Measurements from ENCODE around the gene MPPED1.

MPPED1 gene

GRCh38 chr22:43365715-43366440 lies 45.9 kb upstream of the MPPED1 start:
- Histone ChIP-seq H4K91ac (ENCODE audit: low read length) (no peak overlapping the region), H4K8ac (ENCODE audit: low read length) (no peak overlapping the region), H2BK15ac (ENCODE audit: low read depth, poor library complexity, severe bottlenecking) (no peak overlapping the region), H3K23ac (ENCODE audit: low read length in 2 of 2) (no peak overlapping the region), H2BK12ac (ENCODE audit: low read length in 2 of 2) (no peak overlapping the region), H3K4ac (ENCODE audit: low read depth in 1 of 2, low read length in 2 of 2) (no peak overlapping the region), H3K36me3 (ENCODE audit: control insufficient read depth in 1 of 2, insufficient read depth in 2 of 2, low read depth in 1 of 2, low read length in 2 of 2) (no peaks in the 10 kb centered on the region), H3K14ac (ENCODE audit: low read length in 2 of 2) (no peak overlapping the region), H3K9me3 (ENCODE audit: control insufficient read depth, low read length) (no peaks in the 10 kb centered on the region), H2BK5ac (ENCODE audit: low read depth, low read length, poor library complexity, severe bottlenecking) (no peak overlapping the region), H3K9ac (ENCODE audit: low read length) (no peak overlapping the region), H3K4me2 (ENCODE audit: low read length, poor library complexity, severe bottlenecking) (no peak overlapping the region), H3K4me1 (ENCODE audit: control insufficient read depth, insufficient read depth, low read depth, low read length) (peaks cover 1% of the 10 kb centered on the region), H3K79me1 (replicated peaks; ENCODE audit: low read length, poor library complexity, severe bottlenecking) (no peaks in the 10 kb centered on the region), H2AK5ac (ENCODE audit: low read length, severe bottlenecking) (no peak overlapping the region), H2BK120ac (ENCODE audit: low read depth, low read length) (no peak overlapping the region), H3K27ac (ENCODE audit: low read length, poor library complexity, severe bottlenecking) (no peak overlapping the region), H3K4me3 (ENCODE audit: insufficient read depth in 1 of 2, low read depth in 1 of 2, low read length in 2 of 2) (no peak overlapping the region), H2AFZ (ENCODE audit: low read depth, low read length) (no peak overlapping the region), H3K18ac (ENCODE audit: low read depth in 1 of 2, low read length in 2 of 2) (no peak overlapping the region), H3K27me3 (ENCODE audit: control insufficient read depth in 1 of 2, insufficient read depth in 1 of 2, low read length in 2 of 2) (peaks cover 27 to 76% of the 10 kb centered on the region in 2 experiments)
- 74% methylated on average over 4 of the region's 6 CpGs for WGBS
- no peak for DNase-seq

DNA sequence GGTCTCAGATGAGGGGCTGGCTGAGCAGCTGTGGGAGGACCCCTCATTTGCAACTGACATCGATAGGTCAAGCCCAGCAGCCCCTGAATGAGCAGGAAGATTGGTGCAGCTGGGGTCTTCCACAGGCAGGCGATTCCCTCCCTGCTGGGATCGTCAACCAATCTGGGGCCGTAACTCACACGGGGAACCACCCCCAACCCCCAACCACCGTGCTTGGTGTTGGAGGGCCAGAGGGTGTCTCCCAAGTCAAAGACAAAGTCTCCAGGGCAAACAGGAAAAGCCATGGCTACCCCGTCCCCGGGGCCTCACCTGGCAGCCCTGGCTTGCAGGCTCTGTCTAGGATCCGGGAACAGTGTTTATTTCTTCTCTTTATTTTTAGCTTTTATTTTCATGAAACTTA lies 41.8 kb upstream of the MPPED1 start:
- no peak overlapping the region for H3K27ac ChIP-seq (ENCODE audit: low read length, poor library complexity, severe bottlenecking)
- H3K4me1 ChIP-seq (ENCODE audit: control insufficient read depth, insufficient read depth, low read depth, low read length) = no peaks in the 10 kb centered on the region

DNA sequence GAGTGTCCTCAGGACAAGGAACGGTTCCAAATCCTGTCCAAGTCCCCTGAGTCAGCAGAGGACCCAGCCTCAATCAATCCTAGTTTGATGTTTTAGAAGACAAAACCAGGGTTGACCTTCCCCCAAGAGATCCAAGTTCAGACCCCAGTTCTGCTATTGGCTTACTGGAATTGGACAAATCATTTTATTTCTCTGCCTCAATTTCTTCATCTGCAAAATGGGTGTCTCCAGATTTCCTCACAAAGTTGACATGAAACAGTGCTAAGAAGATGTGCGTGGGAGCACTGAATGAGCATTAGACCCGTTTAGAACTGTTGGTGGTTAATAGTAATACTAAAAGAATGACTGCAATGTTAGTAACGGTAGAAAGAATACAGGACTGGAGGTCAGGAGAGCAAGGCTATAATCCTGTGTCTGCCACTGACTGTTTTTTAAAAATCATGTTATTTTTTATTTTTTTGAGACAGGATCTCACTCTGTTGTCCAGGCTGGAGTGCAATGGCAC lies 35.8 kb upstream of the MPPED1 start:
- Histone ChIP-seq H3K79me1 (replicated peaks; ENCODE audit: low read length, poor library complexity, severe bottlenecking) (no peaks in the 10 kb centered on the region), H3K23ac (ENCODE audit: low read length in 2 of 2) (no peak overlapping the region), H3K36me3 (ENCODE audit: control insufficient read depth in 1 of 2, insufficient read depth in 2 of 2, low read depth in 1 of 2, low read length in 2 of 2) (no peaks in the 10 kb centered on the region), H4K91ac (ENCODE audit: low read length) (no peak overlapping the region), H3K4me1 (ENCODE audit: control insufficient read depth, insufficient read depth, low read depth, low read length) (no peaks in the 10 kb centered on the region), H2BK12ac (ENCODE audit: low read length in 2 of 2) (no peak overlapping the region), H2AK5ac (ENCODE audit: low read length, severe bottlenecking) (no peak overlapping the region), H3K9ac (ENCODE audit: low read length) (no peak overlapping the region), H2BK5ac (ENCODE audit: low read depth, low read length, poor library complexity, severe bottlenecking) (no peak overlapping the region), H4K8ac (ENCODE audit: low read length) (no peak overlapping the region), H3K4me3 (ENCODE audit: insufficient read depth in 1 of 2, low read depth in 1 of 2, low read length in 2 of 2) (no peak overlapping the region), H3K14ac (ENCODE audit: low read length in 2 of 2) (no peak overlapping the region), H2BK15ac (ENCODE audit: low read depth, poor library complexity, severe bottlenecking) (no peak overlapping the region), H3K4me2 (ENCODE audit: low read length, poor library complexity, severe bottlenecking) (no peak overlapping the region), H3K18ac (ENCODE audit: low read depth in 1 of 2, low read length in 2 of 2) (no peak overlapping the region), H3K9me3 (ENCODE audit: control insufficient read depth, low read length) (peaks cover 9% of the 10 kb centered on the region), H2AFZ (ENCODE audit: low read depth, low read length) (no peak overlapping the region), H3K27me3 (ENCODE audit: control insufficient read depth in 1 of 2, insufficient read depth in 1 of 2, low read length in 2 of 2) (peaks cover 16 to 65% of the 10 kb centered on the region in 2 experiments), H3K4ac (ENCODE audit: low read depth in 1 of 2, low read length in 2 of 2) (no peak overlapping the region), H3K27ac (ENCODE audit: low read length, poor library complexity, severe bottlenecking) (no peak overlapping the region), H2BK120ac (ENCODE audit: low read depth, low read length) (no peak overlapping the region)
- WGBS = 58% methylated on average over 4 of the region's 4 CpGs
- DNase-seq = peak; percentile 51

More for the DNA sequence above, 41.8 kb upstream of the MPPED1 start:
- Histone ChIP-seq H2BK12ac (ENCODE audit: low read length in 2 of 2) (no peak overlapping the region), H3K23ac (ENCODE audit: low read length in 2 of 2) (no peak overlapping the region), H4K91ac (ENCODE audit: low read length) (no peak overlapping the region), H2BK15ac (ENCODE audit: low read depth, poor library complexity, severe bottlenecking) (no peak overlapping the region), H3K36me3 (ENCODE audit: control insufficient read depth in 1 of 2, insufficient read depth in 2 of 2, low read depth in 1 of 2, low read length in 2 of 2) (no peaks in the 10 kb centered on the region), H2AFZ (ENCODE audit: low read depth, low read length) (no peak overlapping the region), H3K18ac (ENCODE audit: low read depth in 1 of 2, low read length in 2 of 2) (no peak overlapping the region), H4K8ac (ENCODE audit: low read length) (no peak overlapping the region), H2AK5ac (ENCODE audit: low read length, severe bottlenecking) (no peak overlapping the region), H3K4me3 (ENCODE audit: insufficient read depth in 1 of 2, low read depth in 1 of 2, low read length in 2 of 2) (no peak overlapping the region), H3K9ac (ENCODE audit: low read length) (no peak overlapping the region), H2BK120ac (ENCODE audit: low read depth, low read length) (no peak overlapping the region), H2BK5ac (ENCODE audit: low read depth, low read length, poor library complexity, severe bottlenecking) (no peak overlapping the region), H3K14ac (ENCODE audit: low read length in 2 of 2) (no peak overlapping the region), H3K4me2 (ENCODE audit: low read length, poor library complexity, severe bottlenecking) (no peak overlapping the region), H3K4ac (ENCODE audit: low read depth in 1 of 2, low read length in 2 of 2) (no peak overlapping the region), H3K9me3 (ENCODE audit: control insufficient read depth, low read length) (peaks cover 6% of the 10 kb centered on the region), H3K79me1 (replicated peaks; ENCODE audit: low read length, poor library complexity, severe bottlenecking) (no peaks in the 10 kb centered on the region), H3K27me3 (ENCODE audit: control insufficient read depth in 1 of 2, insufficient read depth in 1 of 2, low read length in 2 of 2) (peaks cover 14 to 64% of the 10 kb centered on the region in 2 experiments)
- WGBS = 32% methylated on average over 7 of the region's 9 CpGs
- no peak for DNase-seq

GRCh38 chr22:43376765-43377547 lies 34.9 kb upstream of the MPPED1 start:
- Histone ChIP-seq H2BK15ac (ENCODE audit: low read depth, poor library complexity, severe bottlenecking) (peak overlapping the region; percentile 52), H3K4me2 (ENCODE audit: low read length, poor library complexity, severe bottlenecking) (no peak overlapping the region), H3K27me3 (ENCODE audit: control insufficient read depth in 1 of 2, insufficient read depth in 1 of 2, low read length in 2 of 2) (peaks cover 22 to 65% of the 10 kb centered on the region in 2 experiments), H2BK12ac (ENCODE audit: low read length in 2 of 2) (no peak overlapping the region), H3K4me3 (ENCODE audit: insufficient read depth in 1 of 2, low read depth in 1 of 2, low read length in 2 of 2) (no peak overlapping the region), H4K8ac (ENCODE audit: low read length) (no peak overlapping the region), H3K4me1 (ENCODE audit: control insufficient read depth, insufficient read depth, low read depth, low read length) (no peaks in the 10 kb centered on the region), H3K14ac (ENCODE audit: low read length in 2 of 2) (no peak overlapping the region), H3K4ac (ENCODE audit: low read depth in 1 of 2, low read length in 2 of 2) (no peak overlapping the region), H3K79me1 (replicated peaks; ENCODE audit: low read length, poor library complexity, severe bottlenecking) (no peaks in the 10 kb centered on the region), H3K36me3 (ENCODE audit: control insufficient read depth in 1 of 2, insufficient read depth in 2 of 2, low read depth in 1 of 2, low read length in 2 of 2) (no peaks in the 10 kb centered on the region), H2AFZ (ENCODE audit: low read depth, low read length) (no peak overlapping the region), H4K91ac (ENCODE audit: low read length) (no peak overlapping the region), H3K27ac (ENCODE audit: low read length, poor library complexity, severe bottlenecking) (no peak overlapping the region), H2BK5ac (ENCODE audit: low read depth, low read length, poor library complexity, severe bottlenecking) (no peak overlapping the region), H2BK120ac (ENCODE audit: low read depth, low read length) (no peak overlapping the region), H3K9me3 (ENCODE audit: control insufficient read depth, low read length) (peaks cover 9% of the 10 kb centered on the region), H3K23ac (ENCODE audit: low read length in 2 of 2) (no peak overlapping the region), H3K9ac (ENCODE audit: low read length) (no peak overlapping the region), H3K18ac (ENCODE audit: low read depth in 1 of 2, low read length in 2 of 2) (no peak overlapping the region), H2AK5ac (ENCODE audit: low read length, severe bottlenecking) (no peak overlapping the region)
- DNase-seq = no peak
- 63% methylated on average over 14 of the region's 15 CpGs for WGBS
